HepG2 (cell line): Measurements from ENCODE around the gene GPR87. TPM values are rescaled to one million over a fixed set of nuclear protein-coding genes. Genes with fewer than 3 reads are reported as not detected.

Experiments
- CBFB ChIP-seq: sonication (generic); formaldehyde crosslinking; IDR thresholded peaks from 2 replicates; pipeline ENCODE4 v1.4.0; 2020; ENCODE audit warnings: missing genetic modification reagents
- CHD2 ChIP-seq: IDR thresholded peaks from 2 replicates; pipeline ENCODE4 v1.6.1; 2011; ENCODE audit warnings: low read depth, low read length, improper control_type of control experiment
- HDAC1 ChIP-seq: sonication (generic); formaldehyde crosslinking; IDR thresholded peaks from 2 replicates; pipeline ENCODE4 v1.5.1; 2020; ENCODE audit warnings: mild to moderate bottlenecking, missing genetic modification reagents
- LBX2 ChIP-seq: sonication (generic); formaldehyde crosslinking; IDR thresholded peaks from 2 replicates; pipeline ENCODE4 v1.5.0; 2020; ENCODE audit warnings: missing genetic modification reagents, mild to moderate bottlenecking, borderline replicate concordance
- SNAPC2 ChIP-seq: sonication (generic); formaldehyde crosslinking; IDR thresholded peaks from 2 replicates; pipeline ENCODE4 v1.8.1; 2022; ENCODE audit warnings: mild to moderate bottlenecking, missing genetic modification reagents
- SP2 ChIP-seq: sonication (generic); formaldehyde crosslinking; IDR thresholded peaks from 2 replicates; pipeline ENCODE4 v1.5.1; 2020; ENCODE audit warnings: mild to moderate bottlenecking, missing genetic modification reagents
- TBP ChIP-seq: sonication (generic); formaldehyde crosslinking; IDR thresholded peaks from 2 replicates; pipeline ENCODE4 v1.5.0; 2020; ENCODE audit warnings: missing genetic modification reagents
- ZNF280B ChIP-seq: sonication (generic); formaldehyde crosslinking; IDR thresholded peaks from 2 replicates; pipeline ENCODE4 v1.5.0; 2020; ENCODE audit warnings: missing genetic modification reagents, mild to moderate bottlenecking, borderline replicate concordance
- ZNF367 ChIP-seq: sonication (generic); formaldehyde crosslinking; IDR thresholded peaks from 2 replicates; pipeline ENCODE4 v1.4.0; 2020; ENCODE audit warnings: missing genetic modification reagents, borderline replicate concordance
- ZNF609 ChIP-seq: sonication (generic); formaldehyde crosslinking; IDR thresholded peaks from 2 replicates; pipeline ENCODE4 v1.4.0; 2020; ENCODE audit warnings: mild to moderate bottlenecking, missing genetic modification reagents, borderline replicate concordance
- ZSCAN12 ChIP-seq: sonication (generic); formaldehyde crosslinking; IDR thresholded peaks from 2 replicates; pipeline ENCODE4 v1.9.0; 2021; ENCODE audit warnings: mild to moderate bottlenecking, missing genetic modification reagents
- polyA plus RNA-seq, 8 experiments: library from polyadenylated mRNA; depleted of rRNA in 3 of 8; stranded (reverse) in 7 of 8; unstranded in 1 of 8; fragments of >200 nt; fragmentation: Illumina TruSeq in 4 of 8; extraction: Trizol in 4 of 8; gene quantifications; 2 replicates each; pipeline versions ENCODE4 v1.2.1 to v1.2.3, GENCODE V29; 2011 to 2016; ENCODE audit warnings: low read depth in 4 of 8, missing spikeins in 1 of 8, mixed read lengths in 1 of 8; ENCODE audit not compliant: insufficient read depth in 1 of 8
- total RNA-seq, 5 experiments: library from RNA; depleted of rRNA; stranded (reverse); fragments of >200 nt; fragmentation: Illumina TruSeq; extraction: Trizol; gene quantifications; 2 replicates each; pipeline ENCODE4 v1.2.3, GENCODE V29; 2016; ENCODE audit warnings: low read depth in 1 of 5

The GPR87 gene
- total and polyA plus RNA-seq, 2 of the 13 experiments (the other 11 are each of a cell fraction or from before 2014, with no cell fraction given): not detected

- TF ChIP-seq ZSCAN12 (CRISPR knock-in tag) (no peak), SNAPC2 (CRISPR knock-in tag) (no peak), ZNF280B (CRISPR knock-in tag) (no peak), LBX2 (CRISPR knock-in tag) (no peak), CHD2 (no peak), SP2 (CRISPR knock-in tag) (no peak), TBP (no peak), CBFB (CRISPR knock-in tag) (no peak), ZNF367 (CRISPR knock-in tag) (no peak), HDAC1 (CRISPR knock-in tag) (no peak), ZNF609 (CRISPR knock-in tag) (no peak)
These were observed at the start of gene GPR87 (continued) for GRCh38 chr3:151316267-151316991.
